GM23338 (cell line): ENCODE results near the gene RIC3. TPM values are rescaled to one million over a fixed set of nuclear protein-coding genes. Genes with fewer than 3 reads are reported as not detected.

Experiments
- ATAC-seq: fragments of 200-7000 bp; cut with Tn5 transposase; 3 replicates; pipeline ENCODE4 v1.9.1; 2020
- DNase-seq: peaks from one replicate; pipeline ENCODE4 v3.0.0-alpha.2; 2015; ENCODE audit warnings: low spot score
- H2AFZ ChIP-seq: fragments of 200-600 bp; sonication (generic); 2 replicates; pipeline ENCODE4 v1.8.0; 2016; ENCODE audit warnings: antibody characterized with exemption, mild to moderate bottlenecking, moderate library complexity
- H3F3A ChIP-seq: fragments of 200-600 bp; sonication (generic); replicated peaks from 2 replicates; pipeline ENCODE4 v1.8.0; 2017; ENCODE audit warnings: antibody characterized with exemption, mixed run types, low read depth
- H3K27ac ChIP-seq: fragments of 200-600 bp; sonication (generic); 2 replicates; pipeline ENCODE4 v1.6.1; 2016; ENCODE audit warnings: low read depth
- H3K27me3 ChIP-seq: fragments of 200-600 bp; sonication (generic); 2 replicates; pipeline ENCODE4 v1.8.0; 2016; ENCODE audit warnings: mild to moderate bottlenecking, mixed run types, moderate library complexity; ENCODE audit not compliant: insufficient read depth
- H3K36me3 ChIP-seq: fragments of 200-600 bp; sonication (generic); 2 replicates; pipeline ENCODE4 v1.8.0; 2016; ENCODE audit warnings: mild to moderate bottlenecking; ENCODE audit not compliant: insufficient read depth
- H3K4me1 ChIP-seq: fragments of 200-600 bp; sonication (generic); 2 replicates; pipeline ENCODE4 v1.8.0; 2016; ENCODE audit warnings: mild to moderate bottlenecking, moderate library complexity; ENCODE audit not compliant: insufficient read depth
- H3K4me2 ChIP-seq: fragments of 200-600 bp; sonication (generic); 2 replicates; pipeline ENCODE4 v1.7.1; 2017; ENCODE audit warnings: mixed run types
- H3K4me3 ChIP-seq: fragments of 200-600 bp; sonication (generic); 2 replicates; pipeline ENCODE4 v1.6.1; 2016; ENCODE audit warnings: mixed run types
- H3K79me2 ChIP-seq: fragments of 200-600 bp; sonication (generic); replicated peaks from 2 replicates; pipeline ENCODE4 v1.8.0; 2017; ENCODE audit warnings: mild to moderate bottlenecking; ENCODE audit not compliant: insufficient read depth
- H3K9me2 ChIP-seq: fragments of 200-600 bp; sonication (generic); 2 replicates; pipeline ENCODE4 v1.8.0; 2017; ENCODE audit not compliant: insufficient read depth
- H4K20me1 ChIP-seq: fragments of 200-600 bp; sonication (generic); replicated peaks from 2 replicates; pipeline ENCODE4 v1.8.0; 2017; ENCODE audit warnings: mild to moderate bottlenecking; ENCODE audit not compliant: insufficient read depth
- H3K27ac Mint-ChIP-seq: 2 replicates; pipeline ENCODE4 v1.8.0; 2020; ENCODE audit warnings: inconsistent platforms, mild to moderate bottlenecking, moderate library complexity, mixed read lengths
- H3K27me3 Mint-ChIP-seq: 3 replicates; pipeline ENCODE4 v1.8.0; 2022; ENCODE audit warnings: low read depth, mild to moderate bottlenecking, moderate library complexity, mixed read lengths, inconsistent platforms; ENCODE audit not compliant: insufficient read depth, poor library complexity
- H3K36me3 Mint-ChIP-seq: 3 replicates; pipeline ENCODE4 v1.8.0; 2021; ENCODE audit warnings: low read depth, mild to moderate bottlenecking, inconsistent platforms, moderate library complexity, mixed read lengths
- H3K4me1 Mint-ChIP-seq: 3 replicates; pipeline ENCODE4 v1.8.0; 2020; ENCODE audit warnings: mild to moderate bottlenecking, inconsistent platforms, mixed read lengths
- H3K4me3 Mint-ChIP-seq: 3 replicates; pipeline ENCODE4 v1.8.0; 2021; ENCODE audit warnings: moderate library complexity, mild to moderate bottlenecking, inconsistent platforms, mixed read lengths
- H3K9me3 Mint-ChIP-seq: 3 replicates; pipeline ENCODE4 v1.8.0; 2020; ENCODE audit warnings: moderate library complexity, mild to moderate bottlenecking, inconsistent platforms, mixed read lengths
- CREB1 ChIP-seq: fragments of 250-450 bp; sonication (Bioruptor Pico); IDR thresholded peaks from 2 replicates; pipeline ENCODE4 v1.5.0; 2020; ENCODE audit warnings: low read depth, mild to moderate bottlenecking, moderate library complexity
- CTCF ChIP-seq, 2 experiments: fragments of 200-600 bp in 1 of 2; sonication (generic) in 1 of 2; conservative IDR thresholded peaks; 2 replicates each; pipeline versions ENCODE4 v1.5.1 to v1.6.1; 2016 to 2017; ENCODE audit warnings: antibody characterized with exemption in 2 of 2, low read depth in 2 of 2, mild to moderate bottlenecking in 2 of 2, moderate library complexity in 1 of 2
- EZH2 ChIP-seq: fragments of 200-600 bp; sonication (generic); IDR thresholded peaks from one replicate; pipeline ENCODE4 v1.8.0; 2017; ENCODE audit warnings: antibody characterized with exemption, mild to moderate bottlenecking, low read depth; ENCODE audit not compliant: unreplicated experiment
- NANOG ChIP-seq: IDR thresholded peaks from 2 replicates; pipeline ENCODE4 v1.6.1; 2016; ENCODE audit warnings: antibody characterized with exemption, borderline replicate concordance
- POLR2AphosphoS5 ChIP-seq: IDR thresholded peaks from 2 replicates; pipeline ENCODE4 v1.6.1; 2016; ENCODE audit warnings: antibody characterized with exemption, low read depth
- REST ChIP-seq: IDR thresholded peaks from one replicate; pipeline ENCODE4 v1.6.1; 2018; ENCODE audit warnings: antibody characterized with exemption; ENCODE audit not compliant: unreplicated experiment
- STAT1 ChIP-seq: IDR thresholded peaks from one replicate; pipeline ENCODE4 v1.6.1; 2016; ENCODE audit warnings: antibody characterized with exemption; ENCODE audit not compliant: unreplicated experiment
- ZNF114 ChIP-seq: fragments of 250-450 bp; sonication (Bioruptor Pico); IDR thresholded peaks from 2 replicates; pipeline ENCODE4 v1.5.0; 2020; ENCODE audit warnings: mild to moderate bottlenecking, moderate library complexity
- ZNF331 ChIP-seq: fragments of 250-450 bp; sonication (Bioruptor Pico); IDR thresholded peaks from 2 replicates; pipeline ENCODE4 v1.5.0; 2020; ENCODE audit warnings: low read depth, mild to moderate bottlenecking, moderate library complexity
- polyA plus RNA-seq: library from polyadenylated mRNA; unstranded; fragments of >200 nt; fragmentation: Nextera tagmentation; extraction: Ambion mirVana; gene quantifications from 2 replicates; pipeline ENCODE4 v1.2.1, GENCODE V29; 2016
- total RNA-seq: library from RNA; depleted of rRNA; stranded (reverse); fragments of >200 nt; shearing (Covaris generic); gene quantifications from 2 replicates; pipeline ENCODE4 v1.2.3, GENCODE V29; 2014

The RIC3 gene
- total and polyA plus RNA-seq, 2 experiments from 2014 or later, result 17.8 to 21.3 TPM

- Histone ChIP-seq H3F3A (no peaks in the 10 kb centered on the region), H3K27ac (no peak overlapping the region), H3K4me3 (no peak overlapping the region), H3K4me2 (no peak overlapping the region), H2AFZ (no peak overlapping the region), H3K9me2 (no peaks in the 10 kb centered on the region; the same call in 1 of the 2 replicates), H3K79me2 (peaks cover 30% of the 10 kb centered on the region), H3K36me3 (no peaks in the 10 kb centered on the region), H3K27me3 (no peaks in the 10 kb centered on the region), H3K4me1 (peaks cover 45% of the 10 kb centered on the region), H4K20me1 (peaks cover 15% of the 10 kb centered on the region)
- H3K27ac Mint-ChIP-seq, result no peak overlapping the region
- ATAC-seq, result peak; percentile 38
- peaks cover 55% of the 10 kb centered on the region for H3K4me1 Mint-ChIP-seq
- peaks cover 4% of the 10 kb centered on the region; the same call in 1 of the 3 replicates for H3K36me3 Mint-ChIP-seq
- no peaks in the 10 kb centered on the region; the same call in 2 of the 3 replicates for H3K9me3 Mint-ChIP-seq
- TF ChIP-seq CTCF (conservative IDR thresholded peaks at IDR 0.05; ENCODE audit: low read depth in 2 of 2) (peak; percentile 55 to 76), EZH2 (no peak)
- no peak overlapping the region for H3K4me3 Mint-ChIP-seq
- peak; percentile 65 for DNase-seq
- peaks cover 14% of the 10 kb centered on the region for H3K27me3 Mint-ChIP-seq
Measured at GRCh38 chr11:8087185-8087584, 81.6 kb downstream of the RIC3 start.

- no peaks in the 10 kb centered on the region for H3K36me3 ChIP-seq
- peaks cover 6% of the 10 kb centered on the region; the same call in 1 of the 2 replicates for H3K27me3 ChIP-seq
- 0 out of 2 replicates have a peak, but pooled peaks cover 3% of the 10 kb centered on the region for H3F3A ChIP-seq
- H3K9me2 ChIP-seq, result no peaks in the 10 kb centered on the region; the same call in 1 of the 2 replicates
- H3K27me3 Mint-ChIP-seq, result peaks cover 20% of the 10 kb centered on the region
- peaks cover 18% of the 10 kb centered on the region for H4K20me1 ChIP-seq
- H3K27ac ChIP-seq, result no peak overlapping the region
- H3K4me2 ChIP-seq, result 0 out of 2 replicates have a peak overlapping the region, but pooled peaks have one; percentile 12
- no peak overlapping the region for H3K4me3 Mint-ChIP-seq
- H2AFZ ChIP-seq, result no peak overlapping the region
- H3K4me1 Mint-ChIP-seq, result peaks cover 61% of the 10 kb centered on the region
- H3K27ac Mint-ChIP-seq, result no peak overlapping the region
- H3K4me3 ChIP-seq, result no peak overlapping the region
- H3K4me1 ChIP-seq, result peaks cover 51% of the 10 kb centered on the region
- DNase-seq (no peak), ATAC-seq (no peak)
- H3K36me3 Mint-ChIP-seq, result no peaks in the 10 kb centered on the region
- peaks cover 30% of the 10 kb centered on the region for H3K79me2 ChIP-seq
- H3K9me3 Mint-ChIP-seq, result no peaks in the 10 kb centered on the region; the same call in 2 of the 3 replicates
- TF ChIP-seq CREB1 (no peak), STAT1 (no peak), ZNF331 (no peak), ZNF114 (CRISPR knock-in tag) (no peak), CTCF (conservative IDR thresholded peaks at IDR 0.05; ENCODE audit: low read depth in 2 of 2) (no peak), POLR2AphosphoS5 (no peak), EZH2 (no peak), REST (no peak), NANOG (no peak)
Measured at GRCh38 chr11:8086571-8086970, 82.3 kb downstream of the RIC3 start.
